ENCODE measurements around the gene SMURF2.

Gene SMURF2

DNA sequence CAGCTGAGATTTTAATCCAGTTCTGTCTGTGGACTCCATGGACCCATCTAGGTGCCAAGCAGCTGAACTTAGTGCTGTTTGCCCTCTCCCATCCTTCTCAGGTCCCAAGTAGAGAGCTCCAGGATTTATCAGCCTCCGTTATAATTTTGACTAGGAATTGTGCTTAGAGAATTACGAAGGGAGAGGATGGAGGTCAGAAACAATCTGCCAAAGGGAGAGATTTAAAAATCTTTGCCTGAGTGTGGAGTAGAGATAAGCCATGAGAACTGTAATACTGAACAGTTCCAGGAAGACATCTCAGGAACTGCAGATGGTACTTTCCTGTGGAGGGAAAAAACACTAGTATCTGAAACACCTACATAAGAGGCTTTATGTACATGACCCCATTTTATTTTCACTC lies 128.3 kb downstream of the SMURF2 start:
- no peak for DNase-seq

DNA sequence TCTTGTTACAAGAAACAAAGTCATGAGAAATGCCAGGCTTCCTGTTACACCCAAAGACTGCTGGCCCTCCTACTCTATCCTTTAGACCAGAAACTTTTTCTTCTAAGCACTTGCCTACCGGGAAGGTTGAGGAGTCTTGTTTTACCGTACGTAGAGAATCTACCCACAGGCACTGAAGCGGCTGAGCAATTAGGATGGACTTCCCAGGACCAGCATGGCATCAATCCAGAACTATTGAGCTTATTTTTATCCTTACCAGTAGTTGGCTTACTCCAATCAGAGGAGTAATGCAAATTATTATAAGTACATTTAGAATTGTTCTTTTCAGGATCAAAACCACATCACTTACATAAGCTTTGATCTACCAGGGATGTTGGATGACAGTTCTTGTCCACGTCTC lies 129.7 kb downstream of the SMURF2 start:
- DNase-seq, result no peak

DNA sequence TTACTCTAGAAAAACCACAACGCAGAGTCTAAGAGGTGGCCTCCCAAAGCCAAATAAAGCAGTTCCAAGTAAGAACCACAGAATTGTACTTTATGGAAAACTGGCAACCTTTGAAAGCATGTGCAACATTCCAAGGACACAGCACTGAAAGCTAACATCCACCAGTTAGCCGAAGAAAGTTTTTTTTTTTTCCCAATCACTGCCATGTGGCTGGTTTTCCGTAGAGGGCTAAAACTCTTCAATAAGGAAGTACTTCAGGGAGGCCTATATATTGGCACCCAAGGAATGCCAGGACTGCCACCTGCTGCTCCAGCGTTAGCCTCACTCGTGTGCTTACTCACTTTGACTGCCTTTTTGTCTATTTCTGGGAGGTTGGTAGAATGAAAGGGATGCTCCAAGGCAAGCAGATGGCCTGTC lies 130.1 kb downstream of the SMURF2 start:
- no peak for DNase-seq

DNA sequence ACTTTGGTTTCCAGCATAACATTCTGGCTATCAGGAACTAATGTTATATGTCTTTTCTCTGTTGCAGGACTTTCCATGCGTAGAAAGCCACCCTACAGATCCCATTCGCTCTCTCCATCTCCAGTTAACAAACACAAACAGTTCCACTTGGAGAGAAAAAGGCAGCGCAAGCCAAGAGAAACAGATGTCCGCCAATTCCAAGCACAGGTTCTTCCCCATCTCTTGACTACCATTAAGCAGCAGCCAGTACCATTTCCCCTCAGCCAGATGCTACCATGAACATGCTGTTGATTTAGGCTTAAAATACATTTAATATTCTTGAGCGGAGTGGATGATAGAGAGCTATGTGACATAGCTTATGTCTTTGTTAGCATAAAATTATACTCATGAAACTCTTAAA lies 132.9 kb downstream of the SMURF2 start:
- DNase-seq, result no peak

DNA sequence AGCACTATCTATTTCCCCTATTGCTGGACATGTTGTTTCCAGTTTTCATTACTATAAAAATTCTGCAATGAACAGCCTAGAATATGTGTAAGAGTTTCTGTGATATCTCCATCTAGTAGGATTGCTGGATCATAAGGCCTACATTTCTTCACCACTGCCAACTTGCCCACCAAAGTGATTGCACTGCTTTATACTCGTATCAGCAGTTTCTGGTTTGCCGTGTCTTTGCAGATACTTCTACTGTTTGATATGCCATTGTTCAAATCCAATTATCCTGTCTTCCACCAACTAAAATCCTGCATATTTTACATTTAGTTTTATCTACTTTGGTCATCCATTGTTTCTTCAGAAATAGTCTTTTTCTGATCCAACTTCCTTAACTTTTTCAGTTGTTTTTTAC lies 134.2 kb downstream of the SMURF2 start:
- no peak for DNase-seq

DNA sequence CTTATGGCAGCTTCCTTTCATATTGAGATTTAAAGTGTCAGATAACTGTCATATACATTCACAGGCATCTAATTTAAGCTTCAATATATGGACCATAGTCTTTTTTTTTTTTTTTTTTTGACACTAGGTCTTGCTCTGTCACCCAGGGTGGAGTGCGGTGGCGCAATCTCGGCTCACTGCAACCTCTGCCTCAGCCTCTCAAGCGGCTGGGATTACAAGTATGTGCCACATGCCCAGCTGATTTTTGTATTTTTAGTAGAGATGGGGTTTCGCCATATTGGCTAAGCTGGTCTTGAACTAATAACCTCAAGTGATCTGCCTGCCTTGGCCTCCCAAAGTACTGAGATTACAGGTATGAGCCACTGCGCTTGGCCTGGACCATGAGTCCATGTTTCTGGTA lies 141.7 kb downstream of the SMURF2 start:
- no peak for DNase-seq

DNA sequence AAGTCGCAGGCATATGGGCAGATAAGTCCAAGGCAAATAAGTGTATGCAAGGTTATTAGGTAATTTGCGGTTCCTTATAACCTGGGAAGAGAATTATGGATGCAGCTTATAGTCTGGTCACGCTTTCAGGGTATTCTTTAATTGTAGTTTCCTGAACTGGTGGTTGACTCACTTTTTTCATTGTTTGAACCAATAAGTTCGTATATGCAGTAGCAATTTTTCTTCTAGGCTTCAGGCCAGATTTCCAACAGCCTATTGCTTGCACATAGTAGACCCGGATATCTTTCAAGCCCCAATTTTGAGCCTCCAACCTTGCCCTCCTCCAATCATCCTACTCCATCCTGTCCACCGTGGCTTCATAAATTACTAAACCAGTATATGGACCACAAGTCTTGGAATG lies 142.5 kb downstream of the SMURF2 start:
- DNase-seq, result no peak

DNA sequence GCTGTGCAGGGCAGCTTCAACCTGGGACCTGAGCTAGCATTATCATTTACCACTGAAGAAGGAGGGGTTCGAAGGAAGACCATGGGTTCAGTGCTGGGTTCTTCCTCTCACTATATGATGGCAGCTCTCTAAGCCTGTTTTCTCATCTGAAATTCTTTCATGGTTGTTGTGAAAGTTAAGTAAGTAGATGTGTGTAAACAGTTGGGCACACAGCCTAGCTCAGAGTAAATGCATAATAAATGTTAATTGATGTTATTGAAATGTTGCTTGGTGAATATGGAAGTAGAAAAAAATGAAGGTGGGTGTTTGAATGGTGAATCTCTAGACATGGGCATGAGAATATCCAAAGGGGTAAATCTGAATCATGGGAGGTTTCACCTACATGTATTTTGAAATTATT lies 146.3 kb downstream of the SMURF2 start:
- no peak for DNase-seq

DNA sequence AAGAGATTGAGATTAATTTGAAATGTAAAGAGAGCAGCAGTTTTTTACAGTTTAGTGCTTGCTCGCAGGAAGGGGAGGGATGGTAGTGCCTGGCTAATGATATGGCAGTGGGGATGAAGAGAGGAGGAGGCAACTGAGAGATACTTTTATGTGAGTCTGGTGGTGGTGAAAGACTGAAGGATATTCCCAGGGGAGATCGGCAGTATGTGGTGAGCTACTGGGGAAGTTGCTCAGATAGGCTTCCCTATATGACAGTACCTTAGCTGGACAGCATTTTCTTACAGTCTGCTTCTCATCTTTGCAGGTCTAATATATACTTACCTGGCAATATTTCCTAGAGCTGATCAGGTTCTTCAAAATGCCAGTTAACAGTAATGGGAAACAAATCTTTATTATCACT lies 146.7 kb downstream of the SMURF2 start:
- DNase-seq, result no peak

DNA sequence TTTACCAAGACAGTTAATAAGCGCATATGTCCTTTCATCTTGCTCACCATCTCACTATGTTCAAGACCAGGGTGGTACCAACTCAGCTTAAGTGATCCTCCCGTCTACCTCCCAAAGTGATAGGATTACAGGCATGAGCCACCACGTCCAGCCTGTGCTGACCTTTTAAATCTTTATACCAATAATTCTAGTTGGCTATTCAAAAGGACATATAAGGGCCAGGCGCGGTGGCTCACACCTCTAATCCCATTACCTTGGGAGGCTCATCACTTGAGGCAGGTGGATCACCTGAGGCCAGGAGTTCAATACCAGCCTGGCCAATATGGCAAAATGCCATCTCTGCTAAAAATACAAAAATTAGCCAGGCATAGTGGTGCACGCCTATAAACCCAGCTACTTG lies 152.9 kb downstream of the SMURF2 start:
- no peak for DNase-seq

DNA sequence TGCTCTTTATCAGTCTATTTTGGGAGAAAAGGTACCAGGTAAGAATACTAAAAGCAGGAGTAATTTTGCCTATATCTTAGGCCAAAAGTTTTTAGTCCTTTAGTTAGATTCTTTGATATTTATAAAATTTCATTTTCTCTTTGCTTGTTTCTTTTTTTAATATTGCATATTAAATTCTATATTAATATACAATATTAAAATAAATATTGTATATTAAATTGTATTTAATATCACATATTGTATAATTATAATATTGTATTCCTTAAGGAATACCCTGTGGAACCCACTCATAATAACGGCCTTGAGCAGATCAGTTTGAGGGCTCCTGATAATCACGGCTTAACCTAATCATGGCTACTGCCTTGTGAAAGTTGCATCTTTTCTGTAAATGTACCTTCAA lies 153.4 kb downstream of the SMURF2 start:
- DNase-seq, result no peak

DNA sequence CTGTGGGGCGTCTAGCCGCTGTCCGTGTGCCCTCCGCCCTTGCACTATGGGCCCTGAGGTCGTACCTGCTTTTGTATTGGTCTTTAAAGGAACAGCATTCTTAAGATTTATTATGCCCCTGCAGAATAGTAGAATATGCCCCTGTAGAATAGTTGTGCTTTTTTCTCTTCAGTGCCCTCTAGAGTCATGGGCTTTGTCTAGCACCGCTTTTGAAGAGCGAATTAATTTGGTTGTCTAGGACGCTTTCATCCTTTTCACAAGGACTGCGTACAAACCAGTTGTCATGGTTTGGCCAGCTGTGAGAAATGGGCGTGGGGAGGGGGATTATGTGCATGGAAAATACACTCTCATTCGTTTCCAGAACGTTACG lies 154.7 kb downstream of the SMURF2 start:
- no peak for DNase-seq

DNA sequence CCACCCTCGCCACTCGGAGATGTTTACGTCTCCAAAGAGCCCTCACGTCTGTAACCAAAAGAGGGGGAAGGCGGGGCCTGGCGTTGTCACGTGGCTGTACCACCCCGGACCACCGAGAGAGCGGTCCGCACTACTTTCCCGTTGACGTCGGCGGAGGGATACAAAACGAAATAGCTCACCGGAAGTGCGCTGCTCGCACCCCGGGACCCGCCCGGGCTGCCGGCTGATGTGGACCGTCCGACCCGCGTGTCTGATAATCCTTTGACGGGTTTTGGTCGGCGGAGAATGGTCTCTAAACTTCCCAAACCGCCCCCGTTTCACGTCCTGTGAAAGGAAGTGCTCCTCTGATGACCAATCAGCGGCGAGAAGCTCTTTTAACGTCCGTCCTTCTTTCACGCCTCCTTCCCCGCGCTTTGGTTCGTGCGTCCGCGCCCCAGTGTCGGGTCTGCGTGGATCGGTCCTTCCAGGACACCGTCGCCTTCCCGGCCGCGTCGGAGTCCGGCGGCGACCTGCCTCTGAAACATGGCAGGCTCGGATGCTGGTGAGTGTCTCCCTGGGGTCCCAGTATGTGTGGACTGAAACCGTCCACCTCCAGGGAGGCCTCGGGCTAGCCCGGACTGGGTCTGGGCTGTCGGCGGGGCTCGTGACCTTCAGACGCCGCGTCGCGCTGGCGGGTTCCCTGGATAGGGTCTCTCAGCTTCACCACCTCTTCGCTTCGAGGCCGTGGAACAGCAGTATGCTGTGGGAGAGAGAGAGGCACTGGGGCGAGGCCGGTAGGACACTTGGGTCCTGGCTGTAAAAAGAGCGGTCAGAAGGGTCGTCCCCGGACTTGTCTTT lies 155.3 kb downstream of the SMURF2 start, which contains the start of gene CEP95:
CEP95 (plus strand) TSS at position 402 of the 837 bp plus-strand sequence; CDS start at position 523, 121 bp downstream.
- peak; percentile 91 for DNase-seq

DNA sequence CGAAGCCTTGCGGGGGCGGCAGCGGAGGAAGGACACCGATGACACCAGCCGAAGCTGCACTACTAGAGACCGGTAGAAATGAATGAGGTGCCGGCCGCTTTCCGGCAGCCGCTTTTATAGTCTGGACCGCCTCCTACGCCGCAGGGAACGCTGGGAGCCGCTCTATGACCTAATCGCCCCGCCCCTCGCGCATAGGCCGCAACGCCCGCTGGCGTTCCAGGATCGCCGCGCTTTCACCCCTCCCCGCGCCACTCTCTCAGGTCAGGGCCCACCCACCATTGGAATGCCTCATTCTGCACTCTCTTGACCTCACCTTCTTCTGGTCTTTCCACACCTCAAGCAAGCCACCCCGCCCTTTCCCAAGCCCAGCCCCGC lies 155.9 kb downstream of the SMURF2 start, which contains the start of gene DDX5:
DDX5 (minus strand) TSS at position 89 of the 375 bp plus-strand sequence. CDS start 170 bp downstream, outside the sequence.
- peak; percentile 94 for DNase-seq

DNA sequence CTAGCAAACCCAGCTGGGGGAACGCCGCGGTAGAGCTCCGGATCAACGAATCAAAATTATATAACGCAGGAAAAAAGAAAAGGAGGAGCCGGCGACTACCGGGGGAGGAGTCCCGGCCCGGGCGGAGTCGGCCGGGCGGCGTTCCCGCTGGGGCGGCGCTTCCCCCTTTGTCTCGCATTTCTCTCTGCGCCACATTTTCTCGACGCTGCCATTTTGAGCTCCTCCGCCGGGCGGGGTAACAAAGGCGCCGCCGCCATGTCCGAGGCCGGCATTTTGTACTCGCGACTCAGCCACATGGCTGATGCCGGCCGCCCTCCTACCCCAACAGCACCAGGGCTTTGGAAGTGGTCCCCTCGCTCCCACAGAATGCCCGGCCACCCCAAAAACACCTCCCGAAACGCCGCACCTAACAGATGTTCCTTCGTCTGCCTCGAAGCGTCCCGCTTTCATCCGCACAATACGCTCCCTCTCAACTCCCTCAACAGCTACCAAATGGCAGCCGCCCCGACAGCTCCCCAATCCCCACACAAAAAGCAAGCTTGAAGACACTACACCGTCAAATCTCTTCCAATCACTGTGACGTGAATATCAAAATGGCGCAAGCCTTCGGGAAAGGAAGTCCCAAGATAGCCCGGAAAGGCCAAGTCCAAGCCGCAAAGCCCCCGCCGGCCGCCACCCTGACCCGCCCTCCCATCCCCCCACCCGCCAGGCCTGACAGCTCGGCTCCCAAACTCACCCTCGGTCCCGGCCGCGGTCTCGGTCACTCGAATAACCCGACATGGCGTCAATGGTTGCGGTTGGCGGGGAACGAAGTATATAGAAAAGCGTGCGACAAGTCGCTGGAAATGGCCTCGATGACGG lies 156.5 kb downstream of the SMURF2 start:
- peak; percentile 71 for DNase-seq

DNA sequence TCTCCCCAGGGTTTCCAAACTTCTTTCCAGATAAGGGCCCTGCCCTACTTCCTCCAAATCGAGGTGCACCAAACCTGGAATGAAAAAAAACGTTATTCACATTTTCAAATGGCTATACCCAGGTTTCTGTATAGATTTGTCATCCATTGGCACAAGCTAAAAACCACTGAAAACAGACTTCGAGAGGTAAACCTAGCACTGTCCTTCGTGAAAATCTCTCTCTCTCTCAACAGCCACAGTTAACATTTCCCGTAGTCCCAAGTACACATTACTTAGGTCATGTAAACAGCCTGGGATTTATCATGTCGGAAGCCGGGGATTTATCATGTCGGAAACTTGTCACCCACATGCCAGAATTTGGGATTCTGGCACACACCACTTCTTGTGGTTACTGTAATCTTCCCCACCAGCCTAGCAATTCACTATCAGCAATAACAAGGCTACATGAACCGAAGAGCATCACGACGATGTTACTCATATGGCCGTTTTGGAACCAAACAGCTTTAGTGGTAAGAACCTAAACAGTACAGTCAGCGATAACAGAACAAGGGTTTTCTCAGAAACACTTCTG lies 157.3 kb downstream of the SMURF2 start:
- DNase-seq, result no peak

DNA sequence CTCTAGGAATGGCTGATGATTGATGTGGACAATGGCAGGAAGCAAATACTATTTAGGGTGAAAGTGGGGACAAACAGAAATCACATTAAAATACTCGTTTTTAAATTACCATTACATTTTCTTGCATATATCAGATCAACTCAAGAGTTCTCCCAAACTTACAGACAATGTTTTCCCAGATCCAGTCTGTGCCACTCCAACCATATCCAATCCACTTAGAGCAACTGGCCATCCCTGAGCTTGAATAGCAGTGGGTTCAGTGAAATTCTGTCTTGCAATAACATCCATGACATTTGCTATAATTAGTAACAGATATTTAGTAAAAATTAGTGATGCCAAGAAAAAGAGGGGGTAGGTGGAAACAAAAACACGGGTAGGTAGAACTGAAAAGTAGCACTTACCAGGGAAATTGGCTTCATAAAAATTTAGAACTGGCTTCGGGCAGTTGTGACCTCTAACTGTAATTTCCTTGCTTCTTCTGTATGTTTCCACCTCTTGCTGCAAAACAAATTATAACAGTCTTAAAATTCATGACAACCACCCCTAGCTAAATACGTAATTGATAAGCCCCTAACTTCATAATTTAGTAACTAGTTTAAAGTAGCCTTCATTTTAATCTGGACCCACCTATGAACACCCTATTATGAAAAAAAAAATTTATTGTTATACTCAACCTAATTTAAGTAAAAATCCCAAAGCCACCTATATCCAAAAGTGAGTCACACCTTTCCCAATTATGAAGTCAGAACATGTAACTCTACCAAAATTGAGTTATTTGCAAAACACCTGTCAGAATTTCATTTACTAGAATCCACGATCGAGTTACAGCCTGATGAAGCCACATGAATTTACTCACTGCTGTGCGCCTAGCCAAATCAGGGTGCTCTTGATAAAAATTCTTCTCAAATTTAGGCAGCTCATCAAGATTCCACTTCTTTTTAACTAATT lies 158.0 kb downstream of the SMURF2 start:
- DNase-seq, result no peak

DNA sequence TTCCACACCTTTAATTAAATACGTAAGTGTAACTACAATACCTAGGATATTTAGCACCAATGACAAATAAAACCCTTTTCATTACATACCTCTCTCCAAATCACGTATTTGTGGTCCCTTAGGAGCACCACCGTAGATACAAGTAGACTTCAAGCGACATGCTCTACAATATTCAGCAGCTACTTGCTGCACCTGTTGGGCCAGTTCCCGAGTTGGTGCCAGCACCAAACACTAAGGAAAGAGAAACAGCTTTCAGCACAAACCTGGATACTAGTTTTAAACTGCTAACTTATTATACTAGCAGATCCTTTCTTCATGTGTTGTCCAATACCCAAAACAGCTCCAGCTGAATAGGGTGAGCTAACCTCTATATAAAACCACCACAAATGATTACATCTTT lies 158.8 kb downstream of the SMURF2 start:
- DNase-seq, result no peak

DNA sequence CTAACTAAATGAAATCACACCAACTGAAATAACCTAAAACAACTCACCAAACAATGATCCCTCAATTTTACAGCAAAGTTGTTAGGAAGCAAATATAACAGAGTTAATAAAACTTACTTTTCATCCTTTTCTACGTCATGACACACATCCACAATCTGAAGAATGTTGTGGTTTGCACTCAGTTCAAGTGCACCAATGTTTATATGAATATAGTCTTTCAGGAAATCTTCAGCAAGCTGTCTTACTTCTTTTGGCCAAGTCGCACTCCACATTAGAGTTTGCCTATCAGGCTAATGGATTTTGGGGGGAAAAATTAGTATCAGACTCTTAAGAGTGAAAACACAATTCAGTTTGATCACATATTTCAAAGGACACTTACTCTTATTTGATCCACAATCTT lies 159.3 kb downstream of the SMURF2 start:
- no peak for DNase-seq

DNA sequence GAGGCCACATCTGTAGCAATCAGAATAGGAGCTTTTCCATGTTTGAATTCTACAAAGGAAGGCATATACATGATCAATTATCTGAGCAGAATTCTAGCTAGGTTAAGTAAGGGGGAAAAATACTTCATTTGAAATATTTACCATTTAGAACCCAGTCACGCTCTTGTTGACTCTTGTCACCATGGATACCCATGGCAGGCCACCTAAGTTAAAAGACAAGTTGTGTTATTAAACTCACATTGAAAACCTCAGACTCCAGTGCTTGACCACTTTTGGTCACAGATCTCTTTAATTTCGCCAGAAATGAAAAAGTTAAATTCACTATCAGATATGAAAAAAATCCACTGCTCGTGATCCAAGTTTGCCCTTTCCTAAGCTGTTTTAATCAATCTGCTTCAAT lies 160.1 kb downstream of the SMURF2 start:
- DNase-seq, result no peak

DNA sequence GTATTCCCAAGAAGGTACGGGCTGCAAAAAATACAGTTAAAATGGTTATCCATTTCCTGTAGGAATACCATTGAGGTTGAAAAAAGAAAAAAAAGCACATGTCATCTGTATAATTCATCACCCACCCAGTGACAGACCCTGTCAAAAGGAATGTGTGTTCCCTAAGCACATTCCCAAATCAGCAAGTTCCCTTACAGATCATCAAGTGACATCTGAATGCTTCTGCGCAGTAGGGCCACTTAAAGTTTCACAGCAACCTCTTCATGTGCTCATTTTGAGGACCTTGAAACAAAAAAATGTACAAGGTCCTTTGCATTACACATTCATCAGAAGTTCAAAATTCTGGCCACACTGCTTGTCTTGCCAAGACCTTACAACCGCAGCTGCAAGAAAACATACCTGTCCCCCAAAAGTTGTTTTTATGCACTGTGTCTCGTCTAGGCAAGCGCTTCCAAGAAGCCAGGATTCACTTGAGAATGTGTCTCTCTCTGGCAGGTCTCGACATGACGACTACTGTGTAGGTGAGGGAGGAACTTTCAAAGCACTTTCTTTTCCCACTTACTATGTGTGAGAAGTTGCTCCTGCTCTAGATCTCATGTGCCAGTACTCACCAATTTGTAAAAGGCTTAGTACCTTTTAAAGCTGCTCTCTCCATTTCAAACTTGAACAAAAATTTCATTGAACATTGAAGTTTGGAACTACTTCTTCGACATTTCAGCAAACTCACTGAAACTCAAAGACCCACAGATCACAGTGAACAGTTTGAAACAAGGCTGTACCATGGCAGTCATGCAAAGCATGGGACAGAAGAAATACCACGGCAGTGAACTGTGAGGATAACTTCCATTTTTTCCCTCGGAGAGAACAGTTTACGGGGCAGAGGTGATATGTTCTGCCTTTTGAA lies 161.0 kb downstream of the SMURF2 start:
- no peak for DNase-seq

All from T-helper 9 cell (primary cell).